Inflammatory macrophage treated with lipopolysaccharide for 4 hours (primary cell): Measurements from ENCODE around the gene TRIM23.

Experiments used
- DNase-seq: peaks from one replicate; pipeline ENCODE4 v3.0.0-alpha.2; 2020

Gene TRIM23

DNA sequence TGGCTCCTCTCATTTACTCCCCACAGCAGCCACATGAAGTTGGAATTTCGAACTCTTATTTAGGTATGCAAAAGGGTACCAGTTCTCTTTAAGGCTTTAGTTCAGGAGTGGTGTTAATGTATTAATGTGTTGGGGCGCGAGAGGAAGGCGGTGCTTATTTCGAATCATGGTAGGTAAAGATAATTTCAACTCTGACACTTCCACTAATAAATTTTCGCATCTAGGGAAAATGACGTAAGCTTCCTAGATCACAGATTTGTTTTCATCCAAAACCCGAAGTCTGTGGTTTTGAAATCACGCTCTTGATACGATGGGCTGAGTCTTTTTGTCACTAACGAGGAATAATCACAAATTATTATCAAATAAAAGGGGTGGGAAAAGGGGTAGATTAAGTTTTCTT, 60.4 kb downstream of the TRIM23 start:
- DNase-seq, result peak; percentile 10

DNA sequence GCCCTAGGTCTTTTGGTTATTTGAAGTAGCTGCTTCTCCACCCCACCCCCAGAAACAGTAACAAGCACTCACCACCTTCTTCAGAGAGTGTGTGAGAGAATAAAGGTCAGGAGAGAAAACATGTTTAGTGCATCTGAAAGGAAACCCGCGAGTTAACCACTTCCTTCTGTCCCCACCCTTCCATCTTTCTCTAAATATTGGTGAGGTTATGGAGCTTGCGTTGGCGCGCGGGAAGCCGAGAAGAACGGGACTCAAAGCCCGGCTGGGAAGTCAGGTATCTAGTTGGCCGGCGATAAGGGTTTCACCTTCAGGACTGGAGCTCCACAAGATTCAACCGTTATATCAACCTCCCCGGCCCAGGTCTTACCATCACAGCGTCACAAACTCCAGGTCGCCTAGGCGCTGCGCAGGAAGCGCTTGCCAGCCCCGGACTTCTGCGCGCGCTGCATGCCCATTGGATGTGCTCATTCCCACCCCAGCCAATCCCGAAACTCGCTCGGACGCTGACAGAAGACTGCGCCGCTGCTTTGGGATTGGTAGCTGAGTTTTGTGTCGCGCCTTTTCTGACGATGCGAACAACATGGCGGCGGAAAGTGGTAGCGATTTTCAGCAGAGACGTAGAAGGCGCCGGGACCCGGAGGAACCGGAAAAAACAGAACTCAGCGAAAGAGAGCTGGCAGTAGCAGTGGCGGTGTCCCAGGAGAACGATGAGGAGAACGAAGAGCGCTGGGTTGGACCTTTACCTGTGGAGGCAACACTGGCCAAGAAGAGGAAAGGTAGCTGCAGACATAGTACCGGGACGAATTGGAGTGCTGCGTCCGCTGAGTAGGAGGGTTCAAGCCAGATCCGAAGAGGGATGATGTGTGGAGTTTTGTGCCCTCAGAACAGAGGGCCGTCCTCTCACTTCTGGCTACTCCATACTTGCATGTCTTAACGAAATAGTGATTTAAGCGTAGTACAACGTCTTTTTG, 61.1 kb downstream of the TRIM23 start, which contains the start of the genes CENPK and PPWD1:
CENPK (minus strand) TSS at position 438 of the 971 bp plus-strand sequence. CDS start 8,261 bp downstream, outside the sequence.
PPWD1 (plus strand) TSS at position 566 of the 971 bp plus-strand sequence; CDS start at position 581, 15 bp downstream.
- peak; percentile 96 for DNase-seq

DNA sequence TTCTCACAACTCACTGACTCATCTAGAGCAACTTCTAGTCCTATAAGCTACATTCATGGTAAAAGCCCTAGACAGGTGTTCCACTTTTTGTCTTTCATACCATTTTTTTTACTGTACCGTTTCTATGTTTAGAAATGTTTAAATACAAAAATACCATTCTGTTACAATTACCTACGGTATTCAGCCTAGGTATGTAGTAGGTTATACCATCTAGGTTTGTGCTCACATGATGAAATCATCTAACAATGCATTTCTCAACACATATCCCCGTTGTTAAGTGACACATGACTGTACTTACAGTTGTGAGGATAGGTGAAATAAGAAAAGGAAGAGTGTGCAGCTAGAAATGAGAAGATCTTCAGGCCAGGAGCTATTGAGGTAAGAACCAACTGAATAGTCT, 67.4 kb downstream of the TRIM23 start:
- DNase-seq, result no peak

DNA sequence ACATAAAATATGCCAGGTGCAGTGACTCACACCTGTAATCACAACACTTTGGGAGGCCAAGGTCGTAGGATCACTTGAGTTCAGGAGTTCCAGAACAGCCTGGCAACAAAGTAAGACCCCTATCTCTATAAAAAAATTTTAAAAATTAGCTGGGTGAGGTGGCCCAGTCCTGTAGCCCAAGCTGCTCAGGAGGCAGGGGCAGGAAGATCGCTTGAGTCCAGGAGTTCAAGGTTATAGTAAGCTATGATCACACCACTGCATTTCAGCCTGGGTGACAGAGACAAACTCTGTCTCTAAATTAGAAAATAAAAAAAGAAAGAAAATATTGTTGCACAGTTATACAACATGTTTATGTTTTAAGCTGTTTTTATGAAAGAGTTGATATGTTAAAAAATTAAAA, 68.0 kb downstream of the TRIM23 start:
- no peak for DNase-seq

DNA sequence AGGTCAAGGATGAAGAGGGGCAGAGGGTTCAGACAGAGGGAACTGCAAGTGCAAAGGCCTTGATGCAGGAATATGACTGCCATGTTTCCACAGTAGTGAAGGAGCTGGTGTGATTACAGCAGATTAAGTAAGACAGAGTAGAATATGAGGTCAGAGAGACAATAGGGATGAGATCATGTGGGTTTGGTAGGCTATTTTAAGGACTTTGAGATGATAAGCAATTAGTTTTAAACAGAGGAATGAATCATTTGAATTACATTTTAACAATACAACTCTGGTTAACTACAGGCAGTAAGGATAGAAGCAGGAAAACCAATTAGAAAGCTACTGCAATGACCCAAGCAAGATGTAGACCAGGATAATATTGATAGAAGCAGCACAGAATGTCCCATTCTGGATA, 68.8 kb downstream of the TRIM23 start:
- DNase-seq, result no peak

DNA sequence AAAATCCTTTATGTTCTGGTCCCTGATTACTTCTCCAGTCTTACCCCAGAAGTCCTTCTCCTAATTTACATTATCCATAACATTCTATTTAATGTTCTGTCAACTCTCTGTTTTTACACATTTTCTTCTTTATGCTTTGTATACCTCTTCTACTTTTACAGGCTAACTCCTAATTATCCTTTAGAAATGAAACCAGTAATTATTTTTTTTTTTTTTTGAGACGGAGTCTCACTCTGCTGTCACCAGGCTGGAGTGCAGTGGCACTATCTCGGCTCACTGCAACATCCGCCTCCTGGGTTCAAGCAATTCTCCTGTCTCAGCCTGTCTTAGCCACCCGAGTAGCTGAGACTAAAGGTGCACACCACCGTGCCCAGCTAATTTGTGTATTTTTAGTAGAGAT, 70.2 kb downstream of the TRIM23 start:
- DNase-seq, result no peak

DNA sequence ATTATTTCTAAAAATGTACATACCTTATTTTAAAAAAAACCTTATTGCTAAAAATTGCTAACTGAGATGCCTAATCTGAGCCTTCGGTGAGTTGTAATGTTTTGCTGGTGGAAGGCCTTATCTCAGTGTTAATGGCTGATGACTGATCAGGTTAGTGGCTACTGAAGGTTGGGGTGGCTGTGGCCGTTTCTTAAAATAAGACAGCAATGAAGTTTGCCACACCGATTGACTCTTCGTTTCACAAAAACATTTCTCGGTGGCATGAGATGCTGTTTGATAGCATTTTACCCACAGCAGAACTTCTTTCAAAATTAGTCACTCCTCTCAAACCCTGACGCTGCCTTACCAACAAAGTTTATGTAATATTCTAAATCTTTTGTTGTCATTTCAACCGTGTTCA, 75.9 kb downstream of the TRIM23 start:
- DNase-seq, result no peak

DNA sequence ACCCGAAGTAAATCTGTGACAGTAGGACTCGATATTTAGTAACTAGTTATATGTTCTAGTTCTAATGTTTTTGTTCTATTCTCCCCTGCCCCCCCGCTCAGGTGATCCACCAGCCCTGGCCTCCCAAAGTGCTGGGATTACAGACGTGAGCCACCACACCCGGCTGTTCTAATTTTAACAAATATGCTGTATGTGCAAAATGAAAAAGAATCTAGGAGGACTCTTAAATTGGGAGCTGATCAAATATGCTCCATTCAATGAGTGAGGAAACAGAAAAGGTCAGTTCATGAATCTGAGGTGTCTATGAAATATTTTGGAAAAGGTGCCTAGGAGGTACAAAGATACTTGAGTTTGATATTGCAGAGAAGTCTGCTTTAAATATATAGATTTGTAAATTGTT, 78.0 kb downstream of the TRIM23 start:
- no peak for DNase-seq

DNA sequence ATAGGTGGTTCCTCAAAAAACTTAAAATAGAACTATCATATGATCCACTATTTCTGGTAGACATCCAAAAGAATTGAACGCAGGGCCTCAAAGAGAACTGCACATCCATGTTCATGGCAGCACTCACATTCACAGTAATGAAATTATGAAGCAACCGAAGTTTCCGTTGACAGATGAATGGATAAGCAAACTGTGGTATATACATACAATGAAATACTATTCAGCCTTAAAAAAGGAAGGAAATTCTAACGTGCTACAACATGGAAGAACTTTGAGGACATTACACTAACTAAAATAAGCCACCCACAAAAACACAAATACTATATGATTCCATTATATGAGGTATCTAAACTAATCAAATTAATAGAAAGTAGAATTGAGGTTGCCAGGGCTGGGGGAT, 79.7 kb downstream of the TRIM23 start:
- DNase-seq, result no peak

DNA sequence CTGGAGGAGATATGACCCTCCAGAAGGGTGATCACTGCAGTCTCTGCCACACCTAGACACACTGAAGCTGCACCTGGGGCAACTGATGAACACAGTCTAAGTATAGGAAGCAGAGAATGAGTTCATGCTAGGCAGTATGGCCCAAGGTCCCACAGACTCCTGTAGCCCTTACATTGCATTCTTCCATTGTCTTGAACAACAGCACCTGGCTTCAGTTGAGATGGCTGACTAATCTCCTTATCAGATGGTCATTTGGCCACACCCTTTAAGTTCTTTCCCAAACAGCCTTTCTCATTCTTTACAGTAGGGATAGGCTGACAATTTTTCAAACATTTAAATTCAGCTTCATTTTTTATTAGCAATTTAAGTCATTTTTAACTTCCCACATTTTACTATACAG, 84.3 kb downstream of the TRIM23 start:
- DNase-seq, result no peak
